ENCODE results near the gene IBTK. TPM values are rescaled to one million over a fixed set of nuclear protein-coding genes. Genes with fewer than 3 reads are reported as not detected.
"Not testable (repeated sequence)": the region's sequence is repeated elsewhere in the genome, so short reads cannot be mapped to it uniquely, and the experiment has no call there.

IBTK gene
- polyA plus RNA-seq, 3 donors = 12.0 to 22.6 (median 12.7) TPM

GRCh38 chr6:82185948-82186535, 61.5 kb downstream of the IBTK start:
- no peak overlapping the region for H3K27ac ChIP-seq (ENCODE audit: low read depth, low read length)
- 86 to 89% (median 87%) methylated on average over 3 of the region's 3 CpGs for WGBS, 3 donors

- H3K27ac ChIP-seq (ENCODE audit: low read depth, low read length) = no peak overlapping the region
These were observed 63.8 kb downstream of the IBTK start for GRCh38 chr6:82183642-82184282.

- 74 to 85% (median 81%) methylated on average over 1 of the region's 1 CpG for WGBS, 3 donors
- no peak overlapping the region for H3K27ac ChIP-seq (ENCODE audit: low read depth, low read length)
These were observed 64.8 kb downstream of the IBTK start for GRCh38 chr6:82182756-82183155.

GRCh38 chr6:82179415-82179814, 68.1 kb downstream of the IBTK start:
- no peak overlapping the region for H3K27ac ChIP-seq (ENCODE audit: low read depth, low read length)
- WGBS, 3 donors = 85 to 93% (median 89%) methylated on average over 4 of the region's 4 CpGs

GRCh38 chr6:82178759-82179112, 68.8 kb downstream of the IBTK start:
- no peak overlapping the region for H3K27ac ChIP-seq (ENCODE audit: low read depth, low read length)
- 89 to 97% (median 93%) methylated on average over 1 of the region's 1 CpG for WGBS, 3 donors

GRCh38 chr6:82178077-82178758, 69.3 kb downstream of the IBTK start:
- H3K27ac ChIP-seq (ENCODE audit: low read depth, low read length) = no peak overlapping the region
- 68 to 72% (median 68%) methylated on average over 2 of the region's 2 CpGs for whole genome bisulfite sequencing, 3 donors

GRCh38 chr6:82176616-82177015, 70.9 kb downstream of the IBTK start:
- WGBS, 3 donors = 59 to 67% (median 66%) methylated on average over 1 of the region's 1 CpG
- H3K27ac ChIP-seq (ENCODE audit: low read depth, low read length) = no peak overlapping the region

GRCh38 chr6:82172594-82172993, 75.0 kb downstream of the IBTK start:
- H3K27ac ChIP-seq (ENCODE audit: low read depth, low read length) = no peak overlapping the region
- 96 to 97% (median 97%) methylated on average over 5 of the region's 5 CpGs for WGBS, 3 donors

- WGBS, 3 donors = 82 to 89% (median 88%) methylated on average over 2 of the region's 2 CpGs
- no peak overlapping the region for H3K27ac ChIP-seq (ENCODE audit: low read depth, low read length)
These were observed 78.2 kb downstream of the IBTK start for GRCh38 chr6:82169138-82169876.

- WGBS, 3 donors = 89 to 99% (median 93%) methylated on average over 5 of the region's 5 CpGs
- H3K27ac ChIP-seq (ENCODE audit: low read depth, low read length) = no peak overlapping the region
These were observed 81.1 kb downstream of the IBTK start for GRCh38 chr6:82166493-82166892.

GRCh38 chr6:82160255-82160990, 87.1 kb downstream of the IBTK start:
- 93 to 96% (median 96%) methylated on average over 12 of the region's 12 CpGs for WGBS, 3 donors
- no peak overlapping the region for H3K27ac ChIP-seq (ENCODE audit: low read depth, low read length)

- 87 to 89% (median 89%) methylated on average over 3 of the region's 3 CpGs for WGBS, 3 donors
- not testable (repeated sequence) for H3K27ac ChIP-seq (ENCODE audit: low read depth, low read length)
These were observed 94.8 kb downstream of the IBTK start for GRCh38 chr6:82152786-82153185.

GRCh38 chr6:82151147-82151546, 96.4 kb downstream of the IBTK start:
- H3K27ac ChIP-seq (ENCODE audit: low read depth, low read length) = not testable (repeated sequence)
- 93 to 98% (median 95%) methylated on average over 9 to 10 of the region's 10 CpGs for WGBS, 3 donors

- no peak overlapping the region for H3K27ac ChIP-seq (ENCODE audit: low read depth, low read length)
These were observed 101.6 kb downstream of the IBTK start for GRCh38 chr6:82145926-82146452.

GRCh38 chr6:82144852-82145340, 102.6 kb downstream of the IBTK start:
- no peak overlapping the region for H3K27ac ChIP-seq (ENCODE audit: low read depth, low read length)
- 9 to 53% (median 50%) methylated on average over 5 of the region's 5 CpGs for WGBS, 3 donors

GRCh38 chr6:82144007-82144851, 103.3 kb downstream of the IBTK start:
- H3K27ac ChIP-seq (ENCODE audit: low read depth, low read length) = no peak overlapping the region
- 40 to 61% (median 51%) methylated on average over 8 of the region's 8 CpGs for WGBS, 3 donors

GRCh38 chr6:82143041-82143481, 104.5 kb downstream of the IBTK start:
- H3K27ac ChIP-seq (ENCODE audit: low read depth, low read length) = no peak overlapping the region
- 82 to 94% (median 86%) methylated on average over 10 of the region's 10 CpGs for WGBS, 3 donors
